ENCODE data around the gene DLX2. TPM values are rescaled to one million over a fixed set of nuclear protein-coding genes. Genes with fewer than 3 reads are reported as not detected.

DLX2 gene
- total RNA-seq, 3 donors from 2014 or later (not counting 1 experiment from before 2014, with no cell fraction given) = 0.55 to 0.84 (median 0.78) TPM

DNA sequence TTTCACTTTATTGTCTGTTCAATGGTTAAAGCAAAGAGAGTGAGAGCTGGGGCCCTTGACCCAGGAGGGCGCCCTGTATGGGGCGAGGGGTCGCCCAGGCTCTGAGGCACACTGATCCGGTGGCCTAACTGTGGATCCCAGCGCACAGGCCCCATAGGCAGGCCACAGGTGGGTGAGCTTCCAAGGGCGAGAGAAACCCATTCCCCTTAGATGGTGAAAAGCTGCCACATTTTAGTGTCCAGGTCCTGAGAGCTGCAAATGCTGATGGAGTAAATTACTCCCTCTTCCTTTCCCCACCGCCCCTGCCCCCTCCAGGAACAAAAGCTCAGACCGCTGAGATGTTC, 5.9 kb upstream of the DLX2 start:
- no peak overlapping the region for H3K27ac ChIP-seq (ENCODE audit: low read length)
- H3K27ac Mint-ChIP-seq = no peak overlapping the region
- H3K9me3 Mint-ChIP-seq = no peaks in the 10 kb centered on the region
- no peak overlapping the region for H3K4me3 ChIP-seq (ENCODE audit: low read length)
- intact Hi-C loops (cut with micrococcal nuclease) = loop anchor here (10.0 kb wide), 3 partner anchors 184 to 1294 kb away; partner anchors contain the start of genes GAD1 and HAT1
- H3K4me3 Mint-ChIP-seq = no peak overlapping the region
- H3K4me1 ChIP-seq (ENCODE audit: control insufficient read depth, insufficient read depth, low read length) = peaks cover 33% of the 10 kb centered on the region
- no peaks in the 10 kb centered on the region for H3K9me3 ChIP-seq (ENCODE audit: control insufficient read depth, insufficient read depth, low read length)
- TF ChIP-seq, protein P1, sequence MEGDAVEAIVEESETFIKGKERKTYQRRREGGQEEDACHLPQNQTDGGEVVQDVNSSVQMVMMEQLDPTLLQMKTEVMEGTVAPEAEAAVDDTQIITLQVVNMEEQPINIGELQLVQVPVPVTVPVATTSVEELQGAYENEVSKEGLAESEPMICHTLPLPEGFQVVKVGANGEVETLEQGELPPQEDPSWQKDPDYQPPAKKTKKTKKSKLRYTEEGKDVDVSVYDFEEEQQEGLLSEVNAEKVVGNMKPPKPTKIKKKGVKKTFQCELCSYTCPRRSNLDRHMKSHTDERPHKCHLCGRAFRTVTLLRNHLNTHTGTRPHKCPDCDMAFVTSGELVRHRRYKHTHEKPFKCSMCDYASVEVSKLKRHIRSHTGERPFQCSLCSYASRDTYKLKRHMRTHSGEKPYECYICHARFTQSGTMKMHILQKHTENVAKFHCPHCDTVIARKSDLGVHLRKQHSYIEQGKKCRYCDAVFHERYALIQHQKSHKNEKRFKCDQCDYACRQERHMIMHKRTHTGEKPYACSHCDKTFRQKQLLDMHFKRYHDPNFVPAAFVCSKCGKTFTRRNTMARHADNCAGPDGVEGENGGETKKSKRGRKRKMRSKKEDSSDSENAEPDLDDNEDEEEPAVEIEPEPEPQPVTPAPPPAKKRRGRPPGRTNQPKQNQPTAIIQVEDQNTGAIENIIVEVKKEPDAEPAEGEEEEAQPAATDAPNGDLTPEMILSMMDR (IDR thresholded peaks at IDR 0.05) = no peak
- no peaks in the 10 kb centered on the region for H3K36me3 Mint-ChIP-seq
- no peak for DNase-seq
- no peak for ATAC-seq
- WGBS (ENCODE audit: insufficient coverage) = 40% methylated on average over 7 of the region's 8 CpGs
- H3K27me3 Mint-ChIP-seq (ENCODE audit: low read depth in 2 of 2) = peaks cover 60 to 64% of the 10 kb centered on the region in 2 donors
- H3K36me3 ChIP-seq (ENCODE audit: control insufficient read depth, insufficient read depth, low read length) = no peaks in the 10 kb centered on the region
- peaks cover 29 to 40% of the 10 kb centered on the region in 2 donors for H3K4me1 Mint-ChIP-seq
- H3K27me3 ChIP-seq (ENCODE audit: control insufficient read depth, insufficient read depth, low read length) = peaks cover 62% of the 10 kb centered on the region

DNA sequence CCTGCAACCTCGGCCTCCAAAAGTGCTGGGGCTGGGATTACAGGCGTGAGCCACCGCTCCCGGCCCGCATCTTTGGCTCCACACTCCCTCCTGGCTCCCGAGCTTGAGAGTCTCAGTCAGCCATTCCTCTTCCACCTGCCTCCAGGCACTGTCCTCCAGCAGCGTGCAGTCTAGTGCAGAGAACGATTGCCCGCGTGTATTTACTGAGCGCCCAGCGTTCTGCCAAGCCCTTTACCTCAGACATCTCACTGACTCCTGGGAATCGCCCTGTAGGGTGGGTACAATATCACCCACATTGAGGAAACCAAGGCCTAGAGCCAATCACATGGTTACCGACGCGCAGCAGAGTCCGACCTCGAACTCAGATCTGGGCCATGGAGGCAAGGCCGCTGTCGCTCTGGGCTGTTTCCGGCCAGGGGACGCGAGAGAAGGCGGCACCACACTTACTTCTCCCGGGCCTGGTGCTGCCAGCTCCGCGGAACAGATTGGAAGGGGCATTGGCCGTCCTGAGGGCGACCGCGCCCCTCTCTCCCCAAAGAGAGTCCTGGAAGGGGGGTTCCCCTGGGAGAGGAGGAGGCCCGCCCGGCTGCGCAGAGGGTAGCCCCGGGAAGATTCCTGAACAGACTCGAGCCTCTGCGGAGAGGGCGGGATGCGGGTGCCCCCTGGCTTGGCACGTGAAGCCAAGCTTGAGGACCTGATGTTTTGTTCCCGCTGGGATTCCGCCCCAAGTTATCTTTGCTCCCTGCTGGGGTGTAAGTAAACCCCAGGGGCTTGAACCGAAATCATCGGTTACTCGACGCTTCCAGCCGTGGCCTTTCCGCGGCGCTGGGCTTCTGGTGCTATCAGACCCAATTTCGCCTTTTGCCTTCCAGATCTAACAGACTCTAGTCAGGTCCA, 5.2 kb upstream of the DLX2 start:
- H3K27ac Mint-ChIP-seq = no peak overlapping the region
- TF ChIP-seq, protein P1 (IDR thresholded peaks at IDR 0.05) = no peak
- intact Hi-C loops (cut with micrococcal nuclease) = loop anchor here (10.0 kb wide), 3 partner anchors 183 to 1293 kb away; partner anchors contain the start of genes GAD1 and HAT1
- WGBS (ENCODE audit: insufficient coverage) = 19% methylated on average over 51 of the region's 51 CpGs
- Histone ChIP-seq H3K36me3 (ENCODE audit: control insufficient read depth, insufficient read depth, low read length) (no peaks in the 10 kb centered on the region), H3K4me1 (ENCODE audit: control insufficient read depth, insufficient read depth, low read length) (peaks cover 40% of the 10 kb centered on the region), H3K4me3 (ENCODE audit: low read length) (no peak overlapping the region), H3K9me3 (ENCODE audit: control insufficient read depth, insufficient read depth, low read length) (no peaks in the 10 kb centered on the region), H3K27ac (ENCODE audit: low read length) (no peak overlapping the region), H3K27me3 (ENCODE audit: control insufficient read depth, insufficient read depth, low read length) (peaks cover 68% of the 10 kb centered on the region)
- peaks cover 59% of the 10 kb centered on the region in 2 donors for H3K27me3 Mint-ChIP-seq (ENCODE audit: low read depth in 2 of 2)
- no peaks in the 10 kb centered on the region for H3K9me3 Mint-ChIP-seq
- peaks cover 35 to 47% of the 10 kb centered on the region in 2 donors for H3K4me1 Mint-ChIP-seq
- peak overlapping the region; percentile 9 for H3K4me3 Mint-ChIP-seq
- no peak for ATAC-seq
- no peaks in the 10 kb centered on the region for H3K36me3 Mint-ChIP-seq
- peak in 1 of 2 donors; percentile 25 for DNase-seq

DNA sequence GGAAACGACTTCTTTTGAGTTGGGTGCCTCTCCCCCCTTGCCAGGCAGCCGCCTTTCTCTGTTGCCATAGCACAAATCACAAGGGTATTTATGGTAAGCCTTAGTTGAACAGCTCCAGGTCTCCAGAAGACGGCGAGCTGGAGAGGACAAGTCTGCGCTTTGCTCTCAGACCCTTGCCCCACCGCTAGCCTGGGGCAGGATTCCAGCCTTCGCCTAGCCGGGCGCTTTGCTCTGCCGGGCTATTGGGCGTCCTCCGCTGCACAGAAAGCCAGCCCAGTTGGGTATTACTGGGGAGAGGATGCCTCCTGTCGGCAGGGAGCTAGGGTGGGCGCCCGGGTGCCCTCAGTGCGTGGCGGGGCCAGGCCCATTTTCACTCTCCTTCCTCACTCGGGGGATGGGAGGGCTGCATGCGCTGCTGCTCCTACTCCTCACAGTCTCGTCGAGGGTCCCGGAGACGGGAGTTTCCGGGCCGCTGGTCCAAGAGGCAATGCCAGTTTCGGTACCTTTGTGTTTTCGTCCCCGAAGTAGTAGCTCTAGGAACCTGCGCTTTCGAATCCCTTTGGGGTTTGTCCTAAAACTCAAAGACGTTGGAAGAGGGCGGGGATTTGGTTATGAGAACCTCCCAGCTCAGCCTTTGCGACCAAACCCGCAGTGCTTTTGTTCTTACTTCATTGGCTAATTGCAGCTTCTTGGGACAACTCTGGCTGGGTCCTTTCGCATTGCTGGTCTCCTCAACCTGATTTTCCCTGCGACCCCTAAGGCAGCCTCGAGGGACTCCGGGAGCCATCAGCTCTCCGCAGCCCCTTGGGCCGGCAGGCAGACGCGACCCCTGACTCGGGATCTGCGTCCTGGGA, 3.6 kb upstream of the DLX2 start:
- Histone ChIP-seq H3K36me3 (ENCODE audit: control insufficient read depth, insufficient read depth, low read length) (no peaks in the 10 kb centered on the region), H3K4me3 (ENCODE audit: low read length) (no peak overlapping the region), H3K27me3 (ENCODE audit: control insufficient read depth, insufficient read depth, low read length) (peaks cover 79% of the 10 kb centered on the region), H3K9me3 (ENCODE audit: control insufficient read depth, insufficient read depth, low read length) (no peaks in the 10 kb centered on the region), H3K27ac (ENCODE audit: low read length) (no peak overlapping the region), H3K4me1 (ENCODE audit: control insufficient read depth, insufficient read depth, low read length) (peaks cover 56% of the 10 kb centered on the region)
- H3K27ac Mint-ChIP-seq = no peak overlapping the region
- H3K4me1 Mint-ChIP-seq = peaks cover 50 to 63% of the 10 kb centered on the region in 2 donors
- peak; percentile 19 to 50 (median 34) for ATAC-seq
- H3K27me3 Mint-ChIP-seq (ENCODE audit: low read depth in 2 of 2) = peaks cover 66 to 70% of the 10 kb centered on the region in 2 donors
- intact Hi-C loops (cut with micrococcal nuclease) = loop anchor here (10.0 kb wide), 3 partner anchors 182 to 1292 kb away; partner anchors contain the start of genes GAD1 and HAT1
- no peaks in the 10 kb centered on the region for H3K9me3 Mint-ChIP-seq
- 8% methylated on average over 43 of the region's 44 CpGs for WGBS (ENCODE audit: insufficient coverage)
- TF ChIP-seq, protein P1 (IDR thresholded peaks at IDR 0.05) = peak; percentile 49
- no peaks in the 10 kb centered on the region for H3K36me3 Mint-ChIP-seq
- DNase-seq = peak; percentile 47 to 72
- H3K4me3 Mint-ChIP-seq = no peak overlapping the region
